GM12878 (cell line): ENCODE data around the gene ARL10. TPM values are rescaled to one million over a fixed set of nuclear protein-coding genes. Genes with fewer than 3 reads are reported as not detected.

ENCODE experiments used
- BACH1 ChIP-seq: fragments of 450-650 bp; IDR thresholded peaks from 2 replicates; pipeline ENCODE4 v1.6.1; 2017; ENCODE audit warnings: mild to moderate bottlenecking, borderline replicate concordance
- BHLHE40 ChIP-seq, 2 experiments: fragments of 450-650 bp in 1 of 2; IDR thresholded peaks; 2 replicates each; pipeline ENCODE4 v1.6.1; 2011 to 2017; ENCODE audit warnings: low read depth in 2 of 2, borderline replicate concordance in 1 of 2, improper control_type of control experiment in 1 of 2, low read length in 1 of 2, mild to moderate bottlenecking in 1 of 2
- CBX5 ChIP-seq: sonication (generic); IDR thresholded peaks from 2 replicates; pipeline ENCODE4 v1.6.1; 2016; ENCODE audit warnings: low read depth, moderate library complexity, mild to moderate bottlenecking, inconsistent platforms
- CREM ChIP-seq: IDR thresholded peaks from 2 replicates; pipeline ENCODE4 v1.6.1; 2014; ENCODE audit warnings: antibody characterized with exemption, low read depth
- DPF2 ChIP-seq: fragments of 450-650 bp; IDR thresholded peaks from 2 replicates; pipeline ENCODE4 v1.6.1; 2017; ENCODE audit warnings: mild to moderate bottlenecking
- EGR1 ChIP-seq, 2 experiments: IDR thresholded peaks; 1 replicate in 1 of 2; 2 replicates in 1 of 2; pipeline ENCODE4 v1.6.1; 2011 to 2012; ENCODE audit warnings: low read depth in 2 of 2, low read length in 2 of 2, borderline replicate concordance in 1 of 2, mild to moderate bottlenecking in 1 of 2, moderate library complexity in 1 of 2
- IKZF1 ChIP-seq: fragments of 450-650 bp; conservative IDR thresholded peaks from 2 replicates; pipeline ENCODE4 v1.6.1; 2017; ENCODE audit warnings: antibody characterized with exemption, mild to moderate bottlenecking
- JUND ChIP-seq: IDR thresholded peaks from 2 replicates; pipeline ENCODE4 v1.6.1; 2012; ENCODE audit warnings: low read depth, mild to moderate bottlenecking, low read length, improper control_type of control experiment, moderate library complexity
- KLF5 ChIP-seq: fragments of 450-650 bp; IDR thresholded peaks from 2 replicates; pipeline ENCODE4 v1.6.1; 2014; ENCODE audit warnings: mild to moderate bottlenecking; ENCODE audit not compliant: partially characterized antibody
- LARP7 ChIP-seq: fragments of 450-650 bp; IDR thresholded peaks from 2 replicates; pipeline ENCODE4 v1.6.1; 2017; ENCODE audit warnings: mild to moderate bottlenecking
- MEF2A ChIP-seq: IDR thresholded peaks from 2 replicates; pipeline ENCODE4 v1.6.1; 2011; ENCODE audit warnings: low read depth, mild to moderate bottlenecking, low read length, moderate library complexity; ENCODE audit not compliant: insufficient read depth
- POLR2A ChIP-seq: IDR thresholded peaks from 2 replicates; pipeline ENCODE4 v1.6.1; 2011; ENCODE audit warnings: low read depth, mild to moderate bottlenecking, low read length
- RELA ChIP-seq: fragments of 450-650 bp; IDR thresholded peaks from 2 replicates; pipeline ENCODE4 v1.8.0; 2014; ENCODE audit warnings: borderline replicate concordance; ENCODE audit not compliant: partially characterized antibody
- SMC3 ChIP-seq: IDR thresholded peaks from 2 replicates; pipeline ENCODE4 v1.6.1; 2011; ENCODE audit warnings: low read length, improper control_type of control experiment, borderline replicate concordance
- SP1 ChIP-seq: IDR thresholded peaks from one replicate; pipeline ENCODE4 v1.6.1; 2011; ENCODE audit warnings: low read depth, low read length
- TCF7 ChIP-seq: IDR thresholded peaks from 2 replicates; pipeline ENCODE4 v1.6.1; 2014; ENCODE audit warnings: antibody characterized with exemption, borderline replicate concordance
- ZNF217 ChIP-seq: fragments of 450-650 bp; IDR thresholded peaks from 2 replicates; pipeline ENCODE4 v1.6.1; 2017; ENCODE audit warnings: antibody characterized with exemption, mild to moderate bottlenecking
- ZSCAN29 ChIP-seq: fragments of 450-650 bp; IDR thresholded peaks from 2 replicates; pipeline ENCODE4 v1.6.1; 2017; ENCODE audit warnings: mild to moderate bottlenecking, moderate library complexity
- polyA plus RNA-seq, 11 experiments: library from polyadenylated mRNA; depleted of rRNA in 4 of 11; unstranded in 6 of 11; stranded (reverse) in 5 of 11; fragments of >200 nt; fragmentation: Nextera tagmentation in 4 of 11; fragmentation: Illumina TruSeq in 1 of 11; extraction: Ambion mirVana in 4 of 11; extraction: Trizol in 1 of 11; gene quantifications; 1 replicate in 1 of 11; 2 replicates in 10 of 11; pipeline versions ENCODE4 v1.2.1 to v1.2.3, GENCODE V29; 2011 to 2016; ENCODE audit warnings: inconsistent platforms in 2 of 11, missing spikeins in 2 of 11, low read depth in 1 of 11
- total RNA-seq, 4 experiments: library from RNA; depleted of rRNA in 3 of 4; stranded (reverse); fragments of >200 nt in 3 of 4; fragmentation: Illumina TruSeq in 1 of 4; extraction: Trizol in 1 of 4; gene quantifications; 2 replicates each; pipeline versions ENCODE4 v1.2.1 to v1.2.3, GENCODE V29; 2013 to 2021
- TF ChIP-seq, protein P1 (sequence below): fragments of 450-650 bp; formaldehyde crosslinking; IDR thresholded peaks from 2 replicates; pipeline ENCODE4 v1.4.0; 2020; ENCODE audit warnings: mild to moderate bottlenecking, moderate library complexity
- TF ChIP-seq, protein P2 (sequence below), 3 experiments: IDR thresholded peaks in 2 of 3; conservative IDR thresholded peaks in 1 of 3; 2 replicates each; pipeline ENCODE4 v1.5.1; 2011; ENCODE audit warnings: low read depth in 3 of 3, low read length in 3 of 3, mild to moderate bottlenecking in 3 of 3, control low read depth in 2 of 3, moderate library complexity in 2 of 3, inconsistent platforms in 1 of 3, mixed read lengths in 1 of 3; ENCODE audit not compliant: control insufficient read depth in 2 of 3, insufficient read depth in 1 of 3; ENCODE audit errors: extremely low read depth in 1 of 3
- TF ChIP-seq, protein P3 (sequence below): fragments of 450-650 bp; formaldehyde crosslinking; IDR thresholded peaks from 2 replicates; pipeline ENCODE4 v1.5.0; 2022; ENCODE audit warnings: mild to moderate bottlenecking, missing genetic modification characterization

Gene ARL10
- total and polyA plus RNA-seq, 10 of the 15 experiments (the other 5 are each of a cell fraction or from before 2014, with no cell fraction given): 0.44 to 6.4 (median 2.4) TPM

DNA sequence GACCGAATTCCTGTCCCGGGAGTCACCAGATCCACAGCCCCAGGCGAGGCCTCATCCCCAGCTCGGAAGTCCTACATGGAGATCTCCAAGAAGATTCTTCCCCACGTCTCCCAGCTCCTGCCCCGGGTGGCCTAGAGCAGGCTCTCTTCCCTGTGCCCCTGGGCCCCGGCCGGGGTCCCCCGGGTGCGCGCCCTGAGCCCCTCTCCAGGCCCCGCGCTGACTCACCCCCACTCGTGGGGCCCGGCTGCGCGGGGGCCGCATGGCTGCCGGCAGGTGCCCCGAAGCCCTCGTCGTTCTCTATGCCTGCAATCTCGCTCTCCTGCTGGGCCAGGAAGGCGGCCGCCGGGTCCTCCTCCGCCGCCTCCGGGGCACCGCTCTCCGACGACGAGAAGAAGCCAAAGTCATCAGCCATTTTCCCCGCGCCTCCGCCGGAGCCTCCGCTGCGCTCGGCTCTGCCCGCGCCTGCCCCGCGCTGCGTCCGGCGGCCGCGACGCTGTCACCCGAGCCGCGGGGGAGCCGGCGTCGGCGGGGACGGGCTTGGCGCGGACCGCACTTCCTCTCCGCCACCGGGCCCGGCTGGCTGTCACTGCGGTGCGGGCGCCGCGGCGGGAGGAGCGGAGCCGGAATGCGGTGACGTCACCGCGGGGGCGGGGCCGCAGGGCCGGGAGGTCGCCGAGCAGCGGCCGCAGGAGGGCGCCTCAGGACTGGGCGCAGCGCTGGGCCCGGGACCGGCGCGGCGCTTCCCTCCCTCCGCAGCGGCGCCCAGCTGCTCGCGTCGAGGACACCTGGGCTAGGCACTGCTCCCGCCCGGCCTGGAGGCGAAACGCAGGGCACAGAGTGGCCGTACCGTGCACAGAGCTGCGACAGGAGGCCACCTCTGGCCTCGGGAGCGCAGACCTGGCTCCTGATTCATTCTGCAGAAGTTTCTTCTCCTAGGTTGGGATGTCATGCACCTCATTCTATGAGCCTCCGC is 51.0 kb downstream of the ARL10 start, which contains the start of gene CLTB (continued):
- TF ChIP-seq SMC3 (peak; percentile 68), BHLHE40 (IDR thresholded peaks at IDR 0.05; ENCODE audit: borderline replicate concordance in 1 of 2, low read depth in 2 of 2, low read length in 1 of 2) (peak; percentile 62 to 81), MEF2A (peak; percentile 61; the same call in 1 of the 2 replicates), ZNF217 (peak; percentile 82; the same call in 1 of the 2 replicates), TCF7 (no peak), DPF2 (peak; percentile 93), BACH1 (peak; percentile 93), RELA (peak; percentile 80), CREM (peak; percentile 83), ZSCAN29 (0 out of 2 replicates have a peak, but pooled peaks have one; percentile 44), KLF5 (peak; percentile 67), SP1 (peak; percentile 65), IKZF1 (peak; percentile 94), JUND (peak; percentile 89), EGR1 (IDR thresholded peaks at IDR 0.05; ENCODE audit: borderline replicate concordance in 1 of 2, low read depth in 2 of 2, low read length in 2 of 2) (peak in 1 of 2 experiments; percentile 88; a peak in 2 of 3 replicates), CBX5 (no peak), LARP7 (peak; percentile 98; the same call in 1 of the 2 replicates), POLR2A (peak; percentile 83)
- TF ChIP-seq, protein P1, sequence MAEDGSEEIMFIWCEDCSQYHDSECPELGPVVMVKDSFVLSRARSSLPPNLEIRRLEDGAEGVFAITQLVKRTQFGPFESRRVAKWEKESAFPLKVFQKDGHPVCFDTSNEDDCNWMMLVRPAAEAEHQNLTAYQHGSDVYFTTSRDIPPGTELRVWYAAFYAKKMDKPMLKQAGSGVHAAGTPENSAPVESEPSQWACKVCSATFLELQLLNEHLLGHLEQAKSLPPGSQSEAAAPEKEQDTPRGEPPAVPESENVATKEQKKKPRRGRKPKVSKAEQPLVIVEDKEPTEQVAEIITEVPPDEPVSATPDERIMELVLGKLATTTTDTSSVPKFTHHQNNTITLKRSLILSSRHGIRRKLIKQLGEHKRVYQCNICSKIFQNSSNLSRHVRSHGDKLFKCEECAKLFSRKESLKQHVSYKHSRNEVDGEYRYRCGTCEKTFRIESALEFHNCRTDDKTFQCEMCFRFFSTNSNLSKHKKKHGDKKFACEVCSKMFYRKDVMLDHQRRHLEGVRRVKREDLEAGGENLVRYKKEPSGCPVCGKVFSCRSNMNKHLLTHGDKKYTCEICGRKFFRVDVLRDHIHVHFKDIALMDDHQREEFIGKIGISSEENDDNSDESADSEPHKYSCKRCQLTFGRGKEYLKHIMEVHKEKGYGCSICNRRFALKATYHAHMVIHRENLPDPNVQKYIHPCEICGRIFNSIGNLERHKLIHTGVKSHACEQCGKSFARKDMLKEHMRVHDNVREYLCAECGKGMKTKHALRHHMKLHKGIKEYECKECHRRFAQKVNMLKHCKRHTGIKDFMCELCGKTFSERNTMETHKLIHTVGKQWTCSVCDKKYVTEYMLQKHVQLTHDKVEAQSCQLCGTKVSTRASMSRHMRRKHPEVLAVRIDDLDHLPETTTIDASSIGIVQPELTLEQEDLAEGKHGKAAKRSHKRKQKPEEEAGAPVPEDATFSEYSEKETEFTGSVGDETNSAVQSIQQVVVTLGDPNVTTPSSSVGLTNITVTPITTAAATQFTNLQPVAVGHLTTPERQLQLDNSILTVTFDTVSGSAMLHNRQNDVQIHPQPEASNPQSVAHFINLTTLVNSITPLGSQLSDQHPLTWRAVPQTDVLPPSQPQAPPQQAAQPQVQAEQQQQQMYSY (CRISPR knock-in tag): peak; percentile 57; the same call in 1 of the 2 replicates
- TF ChIP-seq, protein P2, sequence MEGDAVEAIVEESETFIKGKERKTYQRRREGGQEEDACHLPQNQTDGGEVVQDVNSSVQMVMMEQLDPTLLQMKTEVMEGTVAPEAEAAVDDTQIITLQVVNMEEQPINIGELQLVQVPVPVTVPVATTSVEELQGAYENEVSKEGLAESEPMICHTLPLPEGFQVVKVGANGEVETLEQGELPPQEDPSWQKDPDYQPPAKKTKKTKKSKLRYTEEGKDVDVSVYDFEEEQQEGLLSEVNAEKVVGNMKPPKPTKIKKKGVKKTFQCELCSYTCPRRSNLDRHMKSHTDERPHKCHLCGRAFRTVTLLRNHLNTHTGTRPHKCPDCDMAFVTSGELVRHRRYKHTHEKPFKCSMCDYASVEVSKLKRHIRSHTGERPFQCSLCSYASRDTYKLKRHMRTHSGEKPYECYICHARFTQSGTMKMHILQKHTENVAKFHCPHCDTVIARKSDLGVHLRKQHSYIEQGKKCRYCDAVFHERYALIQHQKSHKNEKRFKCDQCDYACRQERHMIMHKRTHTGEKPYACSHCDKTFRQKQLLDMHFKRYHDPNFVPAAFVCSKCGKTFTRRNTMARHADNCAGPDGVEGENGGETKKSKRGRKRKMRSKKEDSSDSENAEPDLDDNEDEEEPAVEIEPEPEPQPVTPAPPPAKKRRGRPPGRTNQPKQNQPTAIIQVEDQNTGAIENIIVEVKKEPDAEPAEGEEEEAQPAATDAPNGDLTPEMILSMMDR (IDR thresholded peaks at IDR 0.05 in 2 of 3, conservative IDR thresholded peaks at IDR 0.05 in 1 of 3; ENCODE audit: control insufficient read depth in 2 of 3, extremely low read depth in 1 of 3, insufficient read depth in 1 of 3, low read depth in 3 of 3, low read length in 3 of 3): peak; percentile 50 to 94 (median 69); a peak in 5 of 6 replicates
- TF ChIP-seq, protein P3, sequence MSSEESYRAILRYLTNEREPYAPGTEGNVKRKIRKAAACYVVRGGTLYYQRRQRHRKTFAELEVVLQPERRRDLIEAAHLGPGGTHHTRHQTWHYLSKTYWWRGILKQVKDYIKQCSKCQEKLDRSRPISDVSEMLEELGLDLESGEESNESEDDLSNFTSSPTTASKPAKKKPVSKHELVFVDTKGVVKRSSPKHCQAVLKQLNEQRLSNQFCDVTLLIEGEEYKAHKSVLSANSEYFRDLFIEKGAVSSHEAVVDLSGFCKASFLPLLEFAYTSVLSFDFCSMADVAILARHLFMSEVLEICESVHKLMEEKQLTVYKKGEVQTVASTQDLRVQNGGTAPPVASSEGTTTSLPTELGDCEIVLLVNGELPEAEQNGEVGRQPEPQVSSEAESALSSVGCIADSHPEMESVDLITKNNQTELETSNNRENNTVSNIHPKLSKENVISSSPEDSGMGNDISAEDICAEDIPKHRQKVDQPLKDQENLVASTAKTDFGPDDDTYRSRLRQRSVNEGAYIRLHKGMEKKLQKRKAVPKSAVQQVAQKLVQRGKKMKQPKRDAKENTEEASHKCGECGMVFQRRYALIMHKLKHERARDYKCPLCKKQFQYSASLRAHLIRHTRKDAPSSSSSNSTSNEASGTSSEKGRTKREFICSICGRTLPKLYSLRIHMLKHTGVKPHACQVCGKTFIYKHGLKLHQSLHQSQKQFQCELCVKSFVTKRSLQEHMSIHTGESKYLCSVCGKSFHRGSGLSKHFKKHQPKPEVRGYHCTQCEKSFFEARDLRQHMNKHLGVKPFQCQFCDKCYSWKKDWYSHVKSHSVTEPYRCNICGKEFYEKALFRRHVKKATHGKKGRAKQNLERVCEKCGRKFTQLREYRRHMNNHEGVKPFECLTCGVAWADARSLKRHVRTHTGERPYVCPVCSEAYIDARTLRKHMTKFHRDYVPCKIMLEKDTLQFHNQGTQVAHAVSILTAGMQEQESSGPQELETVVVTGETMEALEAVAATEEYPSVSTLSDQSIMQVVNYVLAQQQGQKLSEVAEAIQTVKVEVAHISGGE: 0 out of 2 replicates have a peak, but pooled peaks have one; percentile 33
